SK-N-SH treated with all-trans-retinoic acid at 6 μM for 48 hours (cell line): ENCODE data around the gene PRXL2B.
"Not testable (repeated sequence)": the region's sequence is repeated elsewhere in the genome, so short reads cannot be mapped to it uniquely, and the experiment has no call there.

ENCODE experiments used
- ATAC-seq: fragments of 200-7000 bp; cut with Tn5 transposase; 3 replicates; pipeline ENCODE4 v1.9.1; 2020; ENCODE audit warnings: mild to moderate bottlenecking, moderate library complexity
- BACH2 ChIP-seq: fragments of 250-450 bp; sonication (Bioruptor Pico); IDR thresholded peaks from 2 replicates; pipeline ENCODE4 v1.9.0; 2021; ENCODE audit warnings: mild to moderate bottlenecking, borderline replicate concordance
- CSDC2 ChIP-seq: fragments of 250-450 bp; sonication (Bioruptor Pico); IDR thresholded peaks from 2 replicates; pipeline ENCODE4 v1.5.0; 2020; ENCODE audit warnings: mild to moderate bottlenecking, moderate library complexity
- ESRRG ChIP-seq: fragments of 250-450 bp; sonication (Bioruptor Pico); IDR thresholded peaks from 2 replicates; pipeline ENCODE4 v1.6.1; 2021; ENCODE audit warnings: mild to moderate bottlenecking
- GLIS3 ChIP-seq: fragments of 250-450 bp; sonication (Bioruptor Pico); IDR thresholded peaks from 2 replicates; pipeline ENCODE4 v1.5.0; 2020; ENCODE audit warnings: mild to moderate bottlenecking, moderate library complexity
- ISL1 ChIP-seq: fragments of 250-450 bp; sonication (Bioruptor Pico); IDR thresholded peaks from 2 replicates; pipeline ENCODE4 v2.1.2; 2022; ENCODE audit warnings: mild to moderate bottlenecking, moderate library complexity
- OSR1 ChIP-seq: fragments of 250-450 bp; sonication (Bioruptor Pico); IDR thresholded peaks from 2 replicates; pipeline ENCODE4 v1.8.0; 2022; ENCODE audit warnings: moderate library complexity, mild to moderate bottlenecking, inconsistent platforms
- PPARA ChIP-seq: fragments of 250-450 bp; sonication (Bioruptor Pico); IDR thresholded peaks from 2 replicates; pipeline ENCODE4 v1.5.0; 2020; ENCODE audit warnings: mild to moderate bottlenecking, borderline replicate concordance
- RARB ChIP-seq: fragments of 250-450 bp; sonication (Bioruptor Pico); IDR thresholded peaks from 2 replicates; pipeline ENCODE4 v1.8.0; 2021; ENCODE audit warnings: mild to moderate bottlenecking, moderate library complexity
- SNAI2 ChIP-seq: fragments of 250-450 bp; sonication (Bioruptor Pico); IDR thresholded peaks from 2 replicates; pipeline ENCODE4 v1.5.0; 2020; ENCODE audit warnings: mild to moderate bottlenecking, moderate library complexity
- TCF4 ChIP-seq: fragments of 250-450 bp; sonication (Bioruptor Pico); IDR thresholded peaks from 2 replicates; pipeline ENCODE4 v1.8.0; 2021; ENCODE audit warnings: mild to moderate bottlenecking, moderate library complexity, borderline replicate concordance
- TOX ChIP-seq: fragments of 250-450 bp; sonication (Bioruptor Pico); IDR thresholded peaks from 2 replicates; pipeline ENCODE4 v1.8.0; 2021; ENCODE audit warnings: mild to moderate bottlenecking, moderate library complexity, borderline replicate concordance
- ZC3H10 ChIP-seq: fragments of 250-450 bp; sonication (Bioruptor Pico); IDR thresholded peaks from 2 replicates; pipeline ENCODE4 v1.5.1; 2021; ENCODE audit warnings: mild to moderate bottlenecking, moderate library complexity
- ZFP3 ChIP-seq: fragments of 250-450 bp; sonication (Bioruptor Pico); IDR thresholded peaks from 2 replicates; pipeline ENCODE4 v1.5.0; 2020; ENCODE audit warnings: mild to moderate bottlenecking, moderate library complexity
- ZNF70 ChIP-seq: fragments of 450-650 bp; formaldehyde crosslinking; IDR thresholded peaks from 2 replicates; pipeline ENCODE4 v1.5.0; 2020; ENCODE audit warnings: mild to moderate bottlenecking, moderate library complexity
- ZNF8 ChIP-seq: fragments of 450-650 bp; formaldehyde crosslinking; IDR thresholded peaks from 2 replicates; pipeline ENCODE4 v1.5.0; 2020; ENCODE audit warnings: mild to moderate bottlenecking, moderate library complexity
- TF ChIP-seq, protein P1 (sequence below): fragments of 250-450 bp; sonication (Bioruptor Pico); IDR thresholded peaks from 2 replicates; pipeline ENCODE4 v1.8.0; 2021; ENCODE audit warnings: low read depth, mild to moderate bottlenecking, moderate library complexity, borderline replicate concordance
- TF ChIP-seq, protein P2 (sequence below): fragments of 250-450 bp; sonication (Bioruptor Pico); IDR thresholded peaks from 2 replicates; pipeline ENCODE4 v1.5.0; 2020; ENCODE audit warnings: mild to moderate bottlenecking, moderate library complexity
- TF ChIP-seq, protein P3 (sequence below): fragments of 250-450 bp; sonication (Bioruptor Pico); IDR thresholded peaks from 2 replicates; pipeline ENCODE4 v1.8.0; 2020; ENCODE audit warnings: mild to moderate bottlenecking, moderate library complexity, borderline replicate concordance
- TF ChIP-seq, protein P4 (sequence below): fragments of 250-450 bp; sonication (Bioruptor Pico); IDR thresholded peaks from 2 replicates; pipeline ENCODE4 v1.5.1; 2021; ENCODE audit warnings: mild to moderate bottlenecking, moderate library complexity
- TF ChIP-seq, protein P5 (sequence below): fragments of 250-450 bp; sonication (Bioruptor Pico); IDR thresholded peaks from 2 replicates; pipeline ENCODE4 v1.5.1; 2020; ENCODE audit warnings: low read depth, mild to moderate bottlenecking, moderate library complexity

Gene PRXL2B

DNA sequence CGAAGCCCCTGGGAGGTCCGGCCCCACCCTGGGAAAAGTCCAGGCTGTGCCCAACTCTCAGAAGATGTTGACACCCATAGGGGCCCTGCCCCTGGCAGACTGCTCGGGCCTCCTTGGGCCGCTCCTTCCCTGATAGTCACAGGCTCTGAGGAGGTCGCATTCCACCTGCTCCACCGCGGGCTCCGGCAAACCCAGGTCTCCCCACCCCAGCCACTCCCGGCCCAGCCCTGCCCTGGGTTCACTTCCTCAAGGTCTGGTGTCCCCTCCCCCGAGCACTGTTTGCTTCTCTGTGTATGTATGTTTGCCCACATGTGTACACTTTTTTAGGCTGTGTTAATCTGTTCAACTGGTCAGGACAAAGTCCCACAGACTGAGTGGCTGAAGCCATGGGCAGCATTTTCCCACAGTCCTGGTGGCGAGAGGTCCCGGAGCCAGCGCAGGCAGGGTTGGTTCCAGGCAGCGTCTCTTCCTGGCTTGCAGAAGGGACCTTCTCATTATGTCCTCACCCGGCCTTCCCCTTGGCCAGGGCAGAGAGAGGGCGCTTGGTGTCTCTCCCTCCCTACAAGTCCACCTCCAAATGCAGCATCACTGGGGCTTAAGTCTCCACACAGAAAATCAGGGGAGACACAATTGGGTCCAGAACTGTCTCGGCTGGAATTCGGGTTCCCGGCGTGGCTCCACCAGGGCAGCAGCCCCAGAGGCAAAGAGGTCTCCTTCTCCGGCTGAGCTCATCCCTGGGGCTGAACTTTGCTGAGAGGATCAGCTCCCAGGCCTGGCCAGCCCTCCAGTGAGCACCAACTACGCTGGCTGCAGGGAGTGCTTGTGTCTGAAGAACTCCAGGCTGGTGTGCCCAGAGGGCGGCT lies 10.5 kb upstream of the PRXL2B start:
- ATAC-seq = no peak
- TF ChIP-seq ESRRG (CRISPR knock-in tag) (no peak), ZFP3 (CRISPR knock-in tag) (no peak), ZNF8 (CRISPR knock-in tag) (no peak), ISL1 (CRISPR knock-in tag) (no peak), BACH2 (CRISPR knock-in tag) (no peak), OSR1 (CRISPR knock-in tag) (no peak), RARB (no peak), CSDC2 (CRISPR knock-in tag) (no peak), TOX (CRISPR knock-in tag) (no peak), SNAI2 (CRISPR knock-in tag) (no peak), PPARA (no peak), ZC3H10 (CRISPR knock-in tag) (no peak)
- TF ChIP-seq, protein P1, sequence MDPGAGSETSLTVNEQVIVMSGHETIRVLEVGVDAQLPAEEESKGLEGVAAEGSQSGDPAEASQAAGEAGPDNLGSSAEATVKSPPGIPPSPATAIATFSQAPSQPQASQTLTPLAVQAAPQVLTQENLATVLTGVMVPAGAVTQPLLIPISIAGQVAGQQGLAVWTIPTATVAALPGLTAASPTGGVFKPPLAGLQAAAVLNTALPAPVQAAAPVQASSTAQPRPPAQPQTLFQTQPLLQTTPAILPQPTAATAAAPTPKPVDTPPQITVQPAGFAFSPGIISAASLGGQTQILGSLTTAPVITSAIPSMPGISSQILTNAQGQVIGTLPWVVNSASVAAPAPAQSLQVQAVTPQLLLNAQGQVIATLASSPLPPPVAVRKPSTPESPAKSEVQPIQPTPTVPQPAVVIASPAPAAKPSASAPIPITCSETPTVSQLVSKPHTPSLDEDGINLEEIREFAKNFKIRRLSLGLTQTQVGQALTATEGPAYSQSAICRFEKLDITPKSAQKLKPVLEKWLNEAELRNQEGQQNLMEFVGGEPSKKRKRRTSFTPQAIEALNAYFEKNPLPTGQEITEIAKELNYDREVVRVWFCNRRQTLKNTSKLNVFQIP (CRISPR knock-in tag) = no peak
- TF ChIP-seq, protein P2, sequence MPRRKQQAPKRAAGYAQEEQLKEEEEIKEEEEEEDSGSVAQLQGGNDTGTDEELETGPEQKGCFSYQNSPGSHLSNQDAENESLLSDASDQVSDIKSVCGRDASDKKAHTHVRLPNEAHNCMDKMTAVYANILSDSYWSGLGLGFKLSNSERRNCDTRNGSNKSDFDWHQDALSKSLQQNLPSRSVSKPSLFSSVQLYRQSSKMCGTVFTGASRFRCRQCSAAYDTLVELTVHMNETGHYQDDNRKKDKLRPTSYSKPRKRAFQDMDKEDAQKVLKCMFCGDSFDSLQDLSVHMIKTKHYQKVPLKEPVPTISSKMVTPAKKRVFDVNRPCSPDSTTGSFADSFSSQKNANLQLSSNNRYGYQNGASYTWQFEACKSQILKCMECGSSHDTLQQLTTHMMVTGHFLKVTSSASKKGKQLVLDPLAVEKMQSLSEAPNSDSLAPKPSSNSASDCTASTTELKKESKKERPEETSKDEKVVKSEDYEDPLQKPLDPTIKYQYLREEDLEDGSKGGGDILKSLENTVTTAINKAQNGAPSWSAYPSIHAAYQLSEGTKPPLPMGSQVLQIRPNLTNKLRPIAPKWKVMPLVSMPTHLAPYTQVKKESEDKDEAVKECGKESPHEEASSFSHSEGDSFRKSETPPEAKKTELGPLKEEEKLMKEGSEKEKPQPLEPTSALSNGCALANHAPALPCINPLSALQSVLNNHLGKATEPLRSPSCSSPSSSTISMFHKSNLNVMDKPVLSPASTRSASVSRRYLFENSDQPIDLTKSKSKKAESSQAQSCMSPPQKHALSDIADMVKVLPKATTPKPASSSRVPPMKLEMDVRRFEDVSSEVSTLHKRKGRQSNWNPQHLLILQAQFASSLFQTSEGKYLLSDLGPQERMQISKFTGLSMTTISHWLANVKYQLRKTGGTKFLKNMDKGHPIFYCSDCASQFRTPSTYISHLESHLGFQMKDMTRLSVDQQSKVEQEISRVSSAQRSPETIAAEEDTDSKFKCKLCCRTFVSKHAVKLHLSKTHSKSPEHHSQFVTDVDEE (CRISPR knock-in tag) = no peak
- TF ChIP-seq, protein P3, sequence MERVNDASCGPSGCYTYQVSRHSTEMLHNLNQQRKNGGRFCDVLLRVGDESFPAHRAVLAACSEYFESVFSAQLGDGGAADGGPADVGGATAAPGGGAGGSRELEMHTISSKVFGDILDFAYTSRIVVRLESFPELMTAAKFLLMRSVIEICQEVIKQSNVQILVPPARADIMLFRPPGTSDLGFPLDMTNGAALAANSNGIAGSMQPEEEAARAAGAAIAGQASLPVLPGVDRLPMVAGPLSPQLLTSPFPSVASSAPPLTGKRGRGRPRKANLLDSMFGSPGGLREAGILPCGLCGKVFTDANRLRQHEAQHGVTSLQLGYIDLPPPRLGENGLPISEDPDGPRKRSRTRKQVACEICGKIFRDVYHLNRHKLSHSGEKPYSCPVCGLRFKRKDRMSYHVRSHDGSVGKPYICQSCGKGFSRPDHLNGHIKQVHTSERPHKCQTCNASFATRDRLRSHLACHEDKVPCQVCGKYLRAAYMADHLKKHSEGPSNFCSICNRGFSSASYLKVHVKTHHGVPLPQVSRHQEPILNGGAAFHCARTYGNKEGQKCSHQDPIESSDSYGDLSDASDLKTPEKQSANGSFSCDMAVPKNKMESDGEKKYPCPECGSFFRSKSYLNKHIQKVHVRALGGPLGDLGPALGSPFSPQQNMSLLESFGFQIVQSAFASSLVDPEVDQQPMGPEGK (CRISPR knock-in tag) = no peak

DNA sequence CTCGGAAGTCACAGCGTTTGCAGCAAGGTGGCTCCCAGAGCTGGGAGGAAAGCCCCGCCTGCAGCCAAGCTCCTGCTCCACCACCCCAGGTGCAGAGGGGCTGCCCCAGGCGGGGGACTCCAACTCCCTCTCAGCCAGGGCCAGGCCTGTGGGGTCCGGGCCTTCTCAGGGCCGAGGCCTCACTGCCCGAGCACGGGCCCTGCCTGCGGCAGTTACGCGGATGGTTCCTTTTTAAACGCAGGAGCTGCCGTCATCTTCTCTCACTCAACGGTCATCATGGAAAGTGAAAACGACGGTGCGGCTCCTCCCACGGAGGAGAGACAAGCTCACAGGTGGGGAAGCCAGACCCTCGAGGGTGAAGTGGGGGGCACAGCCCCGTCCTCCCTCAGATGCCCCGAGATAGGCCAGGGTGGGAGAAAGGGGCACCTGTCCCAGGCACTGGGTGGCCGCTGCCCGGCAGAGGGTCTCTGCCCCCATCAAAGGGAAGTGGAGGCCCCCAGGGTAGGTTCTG lies 9.0 kb upstream of the PRXL2B start:
- ATAC-seq = not testable (repeated sequence)

DNA sequence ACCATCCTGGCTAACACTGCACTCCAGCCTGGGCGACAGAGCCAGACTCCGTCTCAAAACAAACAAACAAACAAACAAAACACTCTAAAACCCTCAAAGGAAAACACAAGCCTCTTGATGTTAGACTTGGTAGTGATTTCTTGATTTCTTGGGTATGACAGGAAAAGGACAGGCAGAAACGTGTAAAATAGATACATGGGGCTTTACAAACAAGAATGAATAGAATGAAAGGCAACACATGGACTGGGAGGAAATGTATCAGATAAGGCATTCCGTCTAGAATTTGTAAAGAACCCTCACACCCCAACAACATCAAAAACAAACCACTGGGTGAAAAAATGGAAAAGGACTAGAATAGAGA lies 7.8 kb upstream of the PRXL2B start:
- no peak for TF ChIP-seq ZNF8 (CRISPR knock-in tag)
- TF ChIP-seq PPARA = no peak
- no peak for TF ChIP-seq SNAI2 (CRISPR knock-in tag)
- no peak for TF ChIP-seq ISL1 (CRISPR knock-in tag)
- no peak for TF ChIP-seq GLIS3
- TF ChIP-seq ZNF70 (CRISPR knock-in tag) = no peak
- TF ChIP-seq, protein P4, sequence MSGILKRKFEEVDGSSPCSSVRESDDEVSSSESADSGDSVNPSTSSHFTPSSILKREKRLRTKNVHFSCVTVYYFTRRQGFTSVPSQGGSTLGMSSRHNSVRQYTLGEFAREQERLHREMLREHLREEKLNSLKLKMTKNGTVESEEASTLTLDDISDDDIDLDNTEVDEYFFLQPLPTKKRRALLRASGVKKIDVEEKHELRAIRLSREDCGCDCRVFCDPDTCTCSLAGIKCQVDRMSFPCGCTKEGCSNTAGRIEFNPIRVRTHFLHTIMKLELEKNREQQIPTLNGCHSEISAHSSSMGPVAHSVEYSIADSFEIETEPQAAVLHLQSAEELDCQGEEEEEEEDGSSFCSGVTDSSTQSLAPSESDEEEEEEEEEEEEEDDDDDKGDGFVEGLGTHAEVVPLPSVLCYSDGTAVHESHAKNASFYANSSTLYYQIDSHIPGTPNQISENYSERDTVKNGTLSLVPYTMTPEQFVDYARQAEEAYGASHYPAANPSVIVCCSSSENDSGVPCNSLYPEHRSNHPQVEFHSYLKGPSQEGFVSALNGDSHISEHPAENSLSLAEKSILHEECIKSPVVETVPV = no peak
- no peak for TF ChIP-seq RARB
- no peak for TF ChIP-seq ESRRG (CRISPR knock-in tag)
- TF ChIP-seq TCF4 (CRISPR knock-in tag) = no peak
- TF ChIP-seq ZC3H10 (CRISPR knock-in tag) = no peak
- no peak for ATAC-seq

GRCh38 chr1:2580691-2581090 lies 5.9 kb upstream of the PRXL2B start:
- TF ChIP-seq RARB (no peak), ZNF70 (CRISPR knock-in tag) (no peak), ESRRG (CRISPR knock-in tag) (no peak), ISL1 (CRISPR knock-in tag) (no peak)
- TF ChIP-seq, protein P2 (CRISPR knock-in tag) = no peak
- TF ChIP-seq, protein P4 = no peak
- TF ChIP-seq, protein P5, sequence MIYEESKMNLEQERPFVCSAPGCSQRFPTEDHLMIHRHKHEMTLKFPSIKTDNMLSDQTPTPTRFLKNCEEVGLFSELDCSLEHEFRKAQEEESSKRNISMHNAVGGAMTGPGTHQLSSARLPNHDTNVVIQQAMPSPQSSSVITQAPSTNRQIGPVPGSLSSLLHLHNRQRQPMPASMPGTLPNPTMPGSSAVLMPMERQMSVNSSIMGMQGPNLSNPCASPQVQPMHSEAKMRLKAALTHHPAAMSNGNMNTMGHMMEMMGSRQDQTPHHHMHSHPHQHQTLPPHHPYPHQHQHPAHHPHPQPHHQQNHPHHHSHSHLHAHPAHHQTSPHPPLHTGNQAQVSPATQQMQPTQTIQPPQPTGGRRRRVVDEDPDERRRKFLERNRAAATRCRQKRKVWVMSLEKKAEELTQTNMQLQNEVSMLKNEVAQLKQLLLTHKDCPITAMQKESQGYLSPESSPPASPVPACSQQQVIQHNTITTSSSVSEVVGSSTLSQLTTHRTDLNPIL (CRISPR knock-in tag) = no peak
- ATAC-seq = no peak
